HepG2 (cell line): ENCODE measurements around the gene RTF1. TPM values are rescaled to one million over a fixed set of nuclear protein-coding genes. Genes with fewer than 3 reads are reported as not detected.

Experiments used
- ATAC-seq: fragments of 200-7000 bp; cut with Tn5 transposase; 3 replicates; pipeline ENCODE4 v1.9.1; 2020; ENCODE audit warnings: mild to moderate bottlenecking, moderate library complexity
- BruUV-seq: library from RNA; stranded (reverse); fragments of 400-500 nt; replicated peaks from 2 replicates; lab custom pipeline; 2021; lab: Mats Ljungman, UMichigan
- CTCF ChIA-PET: fragments of 300-600 bp; formaldehyde crosslinking; extraction: SDS; loops from one replicate; lab custom pipeline; 2021; ENCODE audit warnings: low total read pairs, inconsistent platforms, low intra/inter-chr PET ratio; lab: Yijun Ruan, JAX
- POLR2A ChIA-PET: fragments of 350-600 bp; sonication (Branson Sonifier 250); formaldehyde crosslinking; loops from one replicate; lab custom pipeline; 2020; ENCODE audit warnings: antibody characterized with exemption, inconsistent platforms; lab: Yijun Ruan, JAX
- DNase-seq: peaks from one replicate; pipeline ENCODE4 v3.0.0-alpha.2; 2015; ENCODE audit warnings: low spot score
- FAIRE-seq: peaks from 3 replicates; lab custom pipeline; 2011; peaks lifted over from hg19 to GRCh38; lab: Jason Lieb, UNC
- H2AFZ ChIP-seq: one replicate; pipeline ENCODE4 v1.6.1; 2011; ENCODE audit warnings: low read length, inconsistent platforms
- H3K27ac ChIP-seq: fragments of 300-600 bp; 3 replicates; pipeline ENCODE4 v1.8.0; 2011; ENCODE audit warnings: mixed run types, mild to moderate bottlenecking, mixed read lengths, low read length, inconsistent platforms; ENCODE audit not compliant: insufficient read depth; ENCODE audit errors: extremely low read length
- H3K27me3 ChIP-seq, 2 experiments: fragments of 200-600 bp in 1 of 2; 2 replicates in 1 of 2; 3 replicates in 1 of 2; pipeline versions ENCODE4 v1.6.0 to v1.8.0; 2011; ENCODE audit warnings: low read length in 2 of 2, mild to moderate bottlenecking in 2 of 2, moderate library complexity in 2 of 2, inconsistent platforms in 1 of 2; ENCODE audit not compliant: insufficient read depth in 2 of 2, control insufficient read depth in 1 of 2
- H3K36me3 ChIP-seq, 2 experiments: fragments of 200-600 bp in 1 of 2; replicated peaks in 1 of 2; 2 replicates in 1 of 2; 3 replicates in 1 of 2; pipeline versions ENCODE4 v1.5.1 to v1.8.0; 2011; ENCODE audit warnings: low read length in 2 of 2, inconsistent platforms in 1 of 2; ENCODE audit not compliant: insufficient read depth in 2 of 2, control insufficient read depth in 1 of 2
- H3K4me1 ChIP-seq: 2 replicates; pipeline ENCODE4 v1.5.1; 2012; ENCODE audit warnings: low read length, inconsistent platforms; ENCODE audit not compliant: insufficient read depth
- H3K4me2 ChIP-seq: 2 replicates; pipeline ENCODE4 v1.6.0; 2011; ENCODE audit warnings: low read depth, low read length, inconsistent platforms
- H3K4me3 ChIP-seq, 3 experiments: fragments of 200-600 bp in 1 of 3; sonication (generic), shearing (Covaris generic) in 1 of 3; replicated peaks in 1 of 3; 2 replicates each; pipeline ENCODE4 v1.5.1; 2011 to 2016; ENCODE audit warnings: low read length in 3 of 3, inconsistent platforms in 2 of 3, low read depth in 2 of 3, mild to moderate bottlenecking in 2 of 3, control low read depth in 1 of 3, mixed read lengths in 1 of 3; ENCODE audit not compliant: insufficient read depth in 1 of 3
- H3K79me2 ChIP-seq: one replicate; pipeline ENCODE4 v1.6.1; 2011; ENCODE audit warnings: low read length, inconsistent platforms; ENCODE audit not compliant: insufficient read depth
- H3K9ac ChIP-seq: 2 replicates; pipeline ENCODE4 v1.6.0; 2011; ENCODE audit warnings: mild to moderate bottlenecking, low read depth, low read length, inconsistent platforms; ENCODE audit not compliant: insufficient read depth
- H3K9me3 ChIP-seq: 2 replicates; pipeline ENCODE4 v1.5.1; 2012; ENCODE audit warnings: mild to moderate bottlenecking, low read length
- H4K20me1 ChIP-seq: 2 replicates; pipeline ENCODE4 v1.6.0; 2011; ENCODE audit warnings: inconsistent platforms, mild to moderate bottlenecking, low read length, moderate library complexity; ENCODE audit not compliant: insufficient read depth
- ATF7-NPFF ChIP-seq: sonication (generic); formaldehyde crosslinking; IDR thresholded peaks from 2 replicates; pipeline ENCODE4 v1.8.1; 2023; ENCODE audit warnings: mild to moderate bottlenecking, low read depth, missing genetic modification reagents, moderate library complexity
- CEBPB ChIP-seq: IDR thresholded peaks from 2 replicates; pipeline ENCODE4 v1.6.1; 2011; ENCODE audit warnings: low read depth, low read length, improper control_type of control experiment, borderline replicate concordance
- ESRRA ChIP-seq: sonication (generic); formaldehyde crosslinking; IDR thresholded peaks from 2 replicates; pipeline ENCODE4 v1.5.1; 2020; ENCODE audit warnings: mild to moderate bottlenecking, low read depth, missing genetic modification reagents
- IRF2 ChIP-seq: IDR thresholded peaks from 2 replicates; pipeline ENCODE4 v1.6.1; 2018; ENCODE audit warnings: missing genetic modification reagents, missing compliant biosample characterization
- KDM5B ChIP-seq: sonication (generic); formaldehyde crosslinking; IDR thresholded peaks from 2 replicates; pipeline ENCODE4 v1.4.0; 2020; ENCODE audit warnings: missing genetic modification reagents, mild to moderate bottlenecking, borderline replicate concordance
- NR2F6 ChIP-seq, 2 experiments: IDR thresholded peaks; 2 replicates each; pipeline ENCODE4 v1.6.1; 2016; ENCODE audit warnings: antibody characterized with exemption in 1 of 2, mild to moderate bottlenecking in 1 of 2
- RBFOX2 ChIP-seq: fragments of 200-400 bp; formaldehyde crosslinking; IDR thresholded peaks from 2 replicates; pipeline ENCODE4 v1.6.1; 2017; ENCODE audit warnings: low read depth, mild to moderate bottlenecking, low read length
- ZFYVE20 ChIP-seq: sonication (generic); formaldehyde crosslinking; IDR thresholded peaks from 2 replicates; pipeline ENCODE4 v1.8.0; 2023; ENCODE audit warnings: low read depth, mild to moderate bottlenecking, moderate library complexity, missing genetic modification reagents, borderline replicate concordance
- ZKSCAN1 ChIP-seq: fragments of 150-350 bp; IDR thresholded peaks from 2 replicates; pipeline ENCODE4 v1.6.1; 2014; ENCODE audit warnings: low read length
- ZNF772 ChIP-seq: sonication (generic); formaldehyde crosslinking; IDR thresholded peaks from 2 replicates; pipeline ENCODE4 v1.5.0; 2020; ENCODE audit warnings: mild to moderate bottlenecking, missing genetic modification reagents
- WGBS: methylation state at CpG from one replicate; pipeline ENCODE4 v1.1.6; 2017; ENCODE audit warnings: low lambda C conversion rate; 5-methylcytosine and 5-hydroxymethylcytosine counted together
- in situ Hi-C: cut with HindIII; loops from 2 replicates; pipeline ENCODE4 v1.10.0; 2017; ENCODE audit warnings: low pct_unique_long_range_greater_than_20kb; ENCODE audit not compliant: extremely low pct_ligation_motif_present
- intact Hi-C: fragments of 100-400 bp; cut with micrococcal nuclease; formaldehyde crosslinking; loops from one replicate; pipeline ENCODE4 v1.10.0; 2022; ENCODE audit not compliant: unreplicated experiment
- polyA plus RNA-seq, 8 experiments: library from polyadenylated mRNA; depleted of rRNA in 3 of 8; stranded (reverse) in 7 of 8; unstranded in 1 of 8; fragments of >200 nt; fragmentation: Illumina TruSeq in 4 of 8; extraction: Trizol in 4 of 8; gene quantifications; 2 replicates each; pipeline versions ENCODE4 v1.2.1 to v1.2.3, GENCODE V29; 2011 to 2016; ENCODE audit warnings: low read depth in 4 of 8, missing spikeins in 1 of 8, mixed read lengths in 1 of 8; ENCODE audit not compliant: insufficient read depth in 1 of 8
- total RNA-seq, 5 experiments: library from RNA; depleted of rRNA; stranded (reverse); fragments of >200 nt; fragmentation: Illumina TruSeq; extraction: Trizol; gene quantifications; 2 replicates each; pipeline ENCODE4 v1.2.3, GENCODE V29; 2016; ENCODE audit warnings: low read depth in 1 of 5

RTF1 gene
- total and polyA plus RNA-seq, 2 of the 13 experiments (the other 11 are each of a cell fraction or from before 2014, with no cell fraction given), result 13.9 to 17.9 TPM

GRCh38 chr15:41523097-41523496 lies 106.2 kb downstream of the RTF1 start:
- Histone ChIP-seq H3K27ac (no peak overlapping the region), H3K36me3 (peaks cover 8 to 20% of the 10 kb centered on the region in 2 experiments; a peak in 4 of 5 replicates), H2AFZ (no peak overlapping the region), H3K27me3 (no peaks in the 10 kb centered on the region), H3K4me2 (no peak overlapping the region), H3K4me3 (no peak overlapping the region), H3K79me2 (no peaks in the 10 kb centered on the region), H3K9me3 (no peaks in the 10 kb centered on the region), H3K4me1 (peaks cover 8% of the 10 kb centered on the region), H3K9ac (no peak overlapping the region), H4K20me1 (no peaks in the 10 kb centered on the region)
- ChIA-PET POLR2A (no interaction called here), CTCF (no interaction called here)
- no peak for DNase-seq
- no TSS peak for BruUV-seq
- intact Hi-C loops, result no loop called here
- ATAC-seq, result no peak
- FAIRE-seq, result no peak
- TF ChIP-seq ZNF772 (CRISPR knock-in tag), result no peak
- TF ChIP-seq ATF7-NPFF (CRISPR knock-in tag), result no peak
- no peak for TF ChIP-seq ZFYVE20 (CRISPR knock-in tag)
- no peak for TF ChIP-seq CEBPB
- TF ChIP-seq ZKSCAN1, result no peak
- no peak for TF ChIP-seq RBFOX2
- TF ChIP-seq ESRRA (CRISPR knock-in tag), result no peak
- TF ChIP-seq NR2F6 (IDR thresholded peaks at IDR 0.05), result no peak
- TF ChIP-seq NR2F6 (CRISPR knock-in tag; IDR thresholded peaks at IDR 0.05), result no peak
- TF ChIP-seq KDM5B (CRISPR knock-in tag), result no peak
- no peak for TF ChIP-seq IRF2 (CRISPR knock-in tag)
- WGBS, result no CpG with 5 or more reads among the region's 5 CpGs
- in situ Hi-C loops, result no loop called here
